ENCODE data around the gene KCNJ9.
"Not testable (repeated sequence)": the region's sequence is repeated elsewhere in the genome, so short reads cannot be mapped to it uniquely, and the experiment has no call there.

Gene KCNJ9

DNA sequence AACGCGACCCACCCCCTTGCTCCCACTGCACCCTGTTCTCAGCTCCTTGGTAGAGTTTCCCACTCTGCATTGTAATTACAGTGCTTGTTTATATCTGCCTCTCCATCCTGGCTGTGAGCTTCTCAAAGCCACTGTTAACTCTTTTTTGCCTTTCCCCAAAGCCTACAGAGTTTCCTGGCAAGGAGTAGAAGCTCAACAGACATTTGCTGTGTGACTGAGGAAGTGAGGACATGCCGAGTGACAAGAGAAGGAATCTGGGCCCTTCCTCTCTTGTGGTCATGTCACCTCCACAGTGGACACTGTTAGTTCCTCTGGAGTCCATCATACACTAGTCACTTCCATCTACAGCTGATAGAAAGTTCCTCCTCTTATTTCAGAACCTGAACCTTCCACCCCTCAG lies 23.1 kb downstream of the KCNJ9 start:
- DNase-seq: no peak

DNA sequence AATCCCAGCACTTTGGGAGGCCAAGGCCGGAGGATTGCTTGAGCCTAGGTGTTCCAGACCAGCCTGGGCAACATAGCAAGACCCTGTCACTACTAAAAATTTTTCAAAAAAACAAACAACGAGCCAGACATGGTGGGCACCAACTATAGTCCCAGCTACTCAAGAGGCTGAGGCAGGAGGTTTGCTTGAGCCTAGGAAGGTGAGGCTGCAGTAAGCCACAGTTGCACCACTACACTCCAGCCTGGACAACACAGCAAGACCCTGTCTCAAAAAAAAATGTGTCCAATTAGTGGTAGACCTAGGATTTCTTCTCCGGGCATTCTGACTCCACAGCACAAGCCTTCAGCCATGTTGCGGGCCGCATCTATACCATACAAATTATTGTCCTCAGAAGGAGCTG lies 23.8 kb downstream of the KCNJ9 start:
- no peak for DNase-seq

DNA sequence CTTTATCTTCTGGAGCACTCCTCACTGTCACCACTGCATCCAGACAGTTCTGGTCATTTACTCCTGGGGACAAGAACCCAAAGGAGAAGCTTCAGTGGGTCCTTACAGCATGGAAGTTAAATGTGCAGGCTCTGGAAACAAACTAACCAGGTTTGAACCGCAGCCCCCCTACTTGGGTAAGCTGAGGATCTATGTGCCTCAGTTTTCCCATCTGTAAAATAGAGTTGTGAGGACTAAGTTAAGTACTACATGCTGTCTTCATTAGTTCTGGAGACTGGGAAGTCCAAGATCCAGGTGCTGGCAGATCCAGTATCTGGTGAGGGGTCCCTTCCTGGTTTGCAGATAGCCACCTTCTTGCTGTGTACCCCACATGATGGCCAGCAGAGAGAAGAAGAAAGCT lies 26.2 kb downstream of the KCNJ9 start:
- DNase-seq: no peak

DNA sequence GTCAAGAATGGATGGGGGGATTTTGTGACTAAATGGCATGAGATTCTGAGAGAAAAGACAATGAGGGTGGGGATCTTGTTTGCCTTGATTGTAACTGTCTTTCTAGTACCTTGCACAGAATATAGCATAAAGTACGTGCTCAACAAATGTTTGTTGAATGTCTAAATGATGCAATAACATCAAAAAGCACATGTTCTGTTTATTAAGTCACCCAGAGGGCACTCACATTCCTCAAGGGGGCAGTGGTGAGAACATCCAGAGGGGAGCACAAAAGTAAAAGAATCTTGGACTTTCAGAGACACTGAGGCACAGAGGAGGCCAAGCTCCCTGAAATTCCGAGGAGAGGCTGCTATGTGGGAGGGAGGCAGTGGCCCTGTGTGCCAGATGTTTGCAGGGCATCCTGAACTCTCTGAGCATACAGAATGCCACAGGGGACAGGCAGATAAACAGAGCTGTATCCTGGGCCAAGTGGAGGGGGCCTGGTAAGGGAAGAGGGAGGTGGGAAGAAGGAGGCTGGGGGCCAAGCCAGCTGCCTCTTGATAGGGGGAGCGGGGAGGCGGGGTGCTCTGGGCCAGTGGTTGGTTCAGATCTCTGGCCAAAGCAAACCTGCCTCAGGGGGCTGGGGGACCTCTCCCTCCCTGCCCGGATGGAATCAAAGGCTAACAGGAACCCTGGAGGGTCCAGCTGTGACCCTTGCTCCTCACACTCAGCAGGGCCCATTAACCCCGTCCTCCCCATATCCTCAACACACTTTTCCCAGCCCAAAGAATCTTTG lies 27.7 kb downstream of the KCNJ9 start:
- DNase-seq: no peak

DNA sequence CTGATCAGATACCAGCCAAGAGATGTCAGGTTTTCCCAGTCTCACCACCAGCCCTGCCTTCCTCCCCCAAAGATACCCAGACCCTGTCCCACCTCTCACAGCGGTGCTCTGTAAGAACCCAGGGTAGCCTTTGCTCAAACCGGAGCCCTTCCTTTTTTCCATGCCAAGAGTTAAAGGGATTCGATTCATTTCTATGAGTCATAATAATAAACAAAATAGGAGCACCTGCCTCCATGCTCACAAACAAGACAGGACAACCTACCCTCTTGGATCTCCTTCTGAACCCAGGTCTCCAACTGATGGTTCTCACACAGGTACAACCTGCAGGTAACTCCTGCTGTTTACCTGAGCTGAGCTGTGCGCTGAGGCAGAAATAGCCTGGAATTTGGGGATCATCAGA lies 28.3 kb downstream of the KCNJ9 start:
- DNase-seq: no peak

DNA sequence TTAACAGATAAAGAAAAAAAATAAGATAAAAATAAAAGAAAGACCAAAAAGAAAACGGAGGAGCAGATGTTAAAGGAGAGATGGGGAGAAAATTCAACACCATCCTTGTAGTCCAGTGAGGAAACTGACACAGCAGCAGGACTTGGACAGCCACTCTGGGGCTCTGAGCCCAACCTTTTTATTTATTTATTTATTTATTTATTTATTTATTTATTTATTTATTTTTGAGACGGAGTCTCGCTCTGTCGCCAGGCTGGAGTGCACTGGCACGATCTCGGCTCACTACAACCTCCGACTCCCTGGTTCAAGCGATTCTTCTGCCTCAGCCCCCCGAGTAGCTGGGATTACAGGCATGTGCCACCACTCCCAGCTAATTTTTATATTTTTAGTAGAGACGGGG lies 30.1 kb downstream of the KCNJ9 start:
- DNase-seq: not testable (repeated sequence)

DNA sequence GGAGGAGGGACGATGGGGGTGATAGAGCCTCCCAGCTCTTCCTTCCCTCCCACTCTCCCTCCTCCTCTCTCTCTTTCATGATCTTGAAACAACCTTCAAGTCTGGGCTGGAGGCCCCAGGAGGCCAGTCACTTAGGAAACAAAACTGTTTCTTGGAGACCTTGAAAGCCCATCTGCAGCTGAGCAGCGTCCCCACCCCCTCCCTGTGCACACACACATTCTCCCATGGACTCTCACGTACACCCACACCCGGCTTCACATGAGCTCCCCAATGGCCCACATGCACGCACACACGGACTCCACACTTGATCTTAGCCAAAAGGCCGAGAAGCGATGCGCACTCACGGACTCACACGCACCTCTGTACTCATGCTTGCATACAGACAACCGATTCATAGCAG lies 31.0 kb downstream of the KCNJ9 start:
- no peak for DNase-seq

DNA sequence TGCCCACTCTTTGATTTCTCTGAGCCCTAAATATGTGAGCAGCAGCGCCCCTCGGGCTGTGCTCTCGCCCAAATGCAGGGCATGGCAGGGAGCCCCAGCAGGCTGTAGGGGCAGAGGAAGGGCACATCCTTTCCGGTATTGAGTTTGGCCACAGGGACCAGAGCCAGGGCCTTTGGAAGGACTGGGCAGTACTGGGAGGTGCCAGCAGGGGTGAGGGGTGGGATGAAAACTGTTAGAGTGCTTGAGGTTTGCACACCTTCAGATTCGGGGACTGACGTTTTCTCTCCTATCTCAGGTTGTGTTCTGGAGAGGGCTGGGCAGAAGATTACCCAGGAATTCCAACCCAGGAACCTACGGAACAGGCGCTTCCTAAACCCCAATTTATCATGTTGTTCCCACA lies 32.1 kb downstream of the KCNJ9 start:
- no peak for DNase-seq

DNA sequence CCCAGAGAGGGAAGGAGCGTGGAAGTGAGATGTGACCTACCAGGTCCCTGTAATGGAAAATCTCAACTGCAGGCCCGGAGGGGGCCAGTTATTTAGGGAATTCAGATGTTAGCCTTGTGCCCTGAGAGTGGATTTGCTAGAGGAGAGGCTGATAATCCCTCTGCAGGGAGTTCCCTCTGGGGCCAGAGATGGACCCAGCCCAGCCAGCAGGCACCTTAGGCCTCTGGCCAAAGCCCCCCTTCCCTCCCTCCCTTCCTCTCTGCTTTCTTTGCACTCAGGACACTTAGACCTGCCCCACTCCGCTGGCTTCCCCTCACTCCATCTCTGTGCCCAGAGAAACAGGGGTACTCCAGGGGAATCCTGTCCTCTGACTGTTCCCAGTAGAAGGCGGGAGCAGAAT lies 32.7 kb downstream of the KCNJ9 start:
- DNase-seq: no peak

DNA sequence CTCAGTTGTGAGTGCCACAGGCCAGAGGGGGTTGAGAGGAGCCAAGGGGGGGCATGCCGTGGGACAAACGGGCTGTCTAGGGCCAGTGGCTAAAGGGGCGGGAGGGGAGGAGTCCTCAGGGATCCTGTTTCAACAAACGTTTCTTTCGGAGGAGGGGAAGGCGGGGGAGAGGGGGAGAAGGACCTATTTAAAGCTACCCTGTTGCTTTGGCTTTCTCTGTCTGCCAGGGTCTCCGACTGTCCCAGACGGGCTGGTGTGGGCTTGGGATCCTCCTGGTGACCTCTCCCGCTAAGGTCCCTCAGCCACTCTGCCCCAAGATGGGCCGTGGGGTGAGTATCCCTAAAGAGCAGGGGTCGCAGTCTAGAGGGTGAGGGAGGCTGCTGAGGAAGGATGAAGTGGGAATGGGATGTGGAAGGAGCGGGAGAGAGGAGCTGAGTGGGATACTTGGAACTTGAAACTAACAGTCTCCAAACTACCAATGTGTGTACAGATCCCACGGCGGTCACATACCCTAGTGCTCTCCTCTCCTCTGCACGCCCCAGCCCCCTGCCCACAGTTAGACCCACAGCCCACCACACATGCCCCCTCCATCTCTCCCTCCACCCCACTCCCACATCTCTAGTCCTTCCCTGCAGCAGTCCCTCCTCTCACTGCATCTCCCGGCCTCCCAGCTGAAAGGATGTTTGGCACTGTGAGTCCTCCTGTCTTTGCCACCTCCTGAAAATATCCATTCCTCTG lies 34.4 kb downstream of the KCNJ9 start, which contains the start of gene ATP1A2:
Gene ATP1A2, plus strand, starts transcription at position 215 of the 738 bp plus-strand sequence. Its CDS starts 103 bp downstream, at position 318.
- DNase-seq: no peak

DNA sequence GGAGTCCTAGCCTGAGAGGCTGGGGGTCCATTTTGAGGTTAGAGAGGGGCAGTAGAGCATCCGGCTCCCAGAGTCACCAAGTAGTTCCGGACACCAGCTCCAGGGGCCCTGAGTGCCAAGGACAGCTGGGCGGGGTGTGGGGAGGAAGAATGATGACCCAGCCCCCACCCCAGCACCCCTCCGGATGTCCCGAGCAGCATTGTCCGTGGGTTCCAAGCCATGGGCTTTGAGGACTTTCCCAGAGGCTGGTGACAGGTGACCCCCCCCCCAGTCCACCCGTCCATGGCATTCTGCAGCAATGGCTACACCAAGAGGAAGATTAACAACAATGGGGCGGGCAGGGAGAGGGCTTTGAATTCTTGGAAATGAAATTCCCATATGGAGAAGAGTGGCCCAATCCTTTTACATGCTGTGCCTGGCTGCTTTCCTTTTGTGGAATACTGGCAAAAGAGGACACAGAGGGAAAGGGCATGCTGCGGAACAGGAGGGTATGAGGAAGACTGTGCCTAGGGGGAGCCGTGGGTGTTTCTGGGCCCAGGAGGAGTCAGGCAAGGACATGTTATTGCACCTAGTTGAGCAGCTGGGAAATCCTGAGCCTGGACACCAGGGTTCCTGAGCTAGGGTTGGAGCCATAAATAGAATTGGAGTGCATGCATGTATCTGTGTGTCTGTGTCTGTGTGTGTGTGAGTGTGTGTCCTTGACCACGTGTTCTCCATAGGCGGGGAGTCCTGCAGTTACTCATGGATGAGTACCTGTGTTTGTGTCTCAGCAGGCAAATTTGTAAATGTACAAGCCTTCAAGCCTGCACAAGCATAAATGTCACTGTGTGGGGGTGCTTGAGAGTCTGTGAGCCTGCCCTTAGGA lies 35.2 kb downstream of the KCNJ9 start:
- no peak for DNase-seq

DNA sequence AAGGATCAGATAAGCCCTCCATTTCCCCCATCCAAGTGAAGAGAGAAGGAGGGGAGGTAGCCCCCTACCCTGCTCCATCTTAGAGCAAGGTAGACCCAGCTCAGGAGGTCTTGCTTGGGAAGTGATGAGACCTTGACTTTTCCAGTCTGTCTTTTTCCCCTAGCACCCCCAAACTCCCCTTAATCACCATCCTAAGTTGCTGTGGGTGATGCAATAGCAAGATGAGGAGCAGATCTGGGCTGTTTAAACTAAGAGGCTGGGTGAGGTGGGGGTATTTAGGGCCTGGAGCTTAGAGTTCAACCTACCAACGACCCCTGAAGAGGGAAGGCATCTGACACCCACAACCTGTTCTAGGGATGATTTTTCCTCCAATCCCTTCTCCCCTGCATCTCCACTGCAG lies 36.0 kb downstream of the KCNJ9 start:
- DNase-seq: no peak

DNA sequence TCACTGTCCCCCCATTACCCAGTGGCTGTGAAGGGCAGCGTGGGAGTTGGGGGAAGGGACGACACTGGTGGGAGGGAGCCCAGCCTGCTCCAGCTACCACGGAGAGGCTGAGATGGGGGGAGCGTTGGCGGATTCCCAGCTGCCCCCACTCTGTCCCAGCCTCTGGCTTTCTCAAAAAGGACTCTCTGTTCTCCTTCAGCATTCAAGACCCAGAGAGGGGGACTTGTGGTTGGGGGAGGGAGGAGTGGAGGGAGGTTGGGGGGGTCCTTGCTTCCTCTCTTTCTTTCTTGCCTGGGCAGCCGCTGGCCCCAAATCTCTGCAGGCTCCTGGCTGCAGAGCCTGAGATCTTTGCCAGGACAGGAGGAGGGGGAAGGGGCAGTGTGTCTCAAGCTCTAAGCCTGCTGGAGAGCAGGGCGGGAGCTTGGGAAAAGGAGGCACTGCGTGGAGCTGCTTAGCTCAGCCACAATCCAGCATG lies 36.4 kb downstream of the KCNJ9 start:
- no peak for DNase-seq

DNA sequence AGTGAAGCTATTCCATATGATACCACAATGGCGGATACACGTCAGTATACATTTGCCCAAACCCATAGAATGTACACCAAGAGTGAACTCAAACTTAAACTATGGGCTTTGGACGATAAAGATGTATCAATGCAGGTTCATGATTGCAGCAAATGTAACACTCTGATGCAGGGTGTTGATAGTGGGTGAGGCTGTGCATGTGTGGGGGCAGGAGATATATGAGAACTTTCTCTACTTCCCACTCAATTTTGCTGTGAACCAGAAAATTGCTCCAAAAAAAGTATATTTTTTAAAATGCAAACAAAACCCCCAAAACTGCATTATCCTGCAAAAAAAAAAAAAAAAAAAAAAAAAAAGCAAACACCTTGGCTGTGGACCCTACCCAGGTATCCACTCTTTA lies 37.6 kb downstream of the KCNJ9 start:
- no peak for DNase-seq

DNA sequence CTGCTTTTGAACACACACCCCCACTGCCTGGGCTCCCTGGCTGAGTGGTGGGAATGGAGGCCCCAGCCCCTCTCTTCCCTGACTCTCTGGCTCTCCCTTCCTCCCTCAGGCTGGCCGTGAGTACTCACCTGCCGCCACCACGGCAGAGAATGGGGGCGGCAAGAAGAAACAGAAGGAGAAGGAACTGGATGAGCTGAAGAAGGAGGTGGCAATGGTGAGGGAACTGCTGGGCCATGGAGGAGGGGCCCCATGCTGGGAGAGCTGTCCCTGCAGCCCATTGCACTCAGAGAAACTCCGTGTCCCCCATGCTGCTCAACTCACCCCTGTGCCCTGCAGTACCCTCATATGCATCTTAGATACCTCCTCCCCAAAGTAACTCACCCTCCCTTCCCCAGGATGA lies 39.5 kb downstream of the KCNJ9 start:
- no peak for DNase-seq

DNA sequence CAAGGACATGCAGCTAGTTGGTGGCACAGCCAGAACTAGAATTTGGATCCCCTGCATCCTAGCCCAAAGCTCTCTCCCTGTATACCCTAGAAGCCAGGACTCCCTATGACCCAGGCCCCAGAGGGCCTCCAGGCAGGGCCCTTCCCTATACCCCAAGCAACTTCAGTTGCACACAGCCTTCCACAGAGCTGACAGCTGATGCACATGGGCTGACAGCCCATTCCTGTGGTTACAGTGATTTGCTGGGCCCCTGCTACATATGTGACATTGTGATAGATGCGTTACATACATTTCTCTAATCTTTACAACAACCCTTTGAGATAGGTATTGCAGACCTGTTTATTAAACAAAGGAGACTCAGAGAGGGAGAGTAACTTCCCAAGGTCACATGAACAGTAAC lies 40.0 kb downstream of the KCNJ9 start:
- DNase-seq: no peak

DNA sequence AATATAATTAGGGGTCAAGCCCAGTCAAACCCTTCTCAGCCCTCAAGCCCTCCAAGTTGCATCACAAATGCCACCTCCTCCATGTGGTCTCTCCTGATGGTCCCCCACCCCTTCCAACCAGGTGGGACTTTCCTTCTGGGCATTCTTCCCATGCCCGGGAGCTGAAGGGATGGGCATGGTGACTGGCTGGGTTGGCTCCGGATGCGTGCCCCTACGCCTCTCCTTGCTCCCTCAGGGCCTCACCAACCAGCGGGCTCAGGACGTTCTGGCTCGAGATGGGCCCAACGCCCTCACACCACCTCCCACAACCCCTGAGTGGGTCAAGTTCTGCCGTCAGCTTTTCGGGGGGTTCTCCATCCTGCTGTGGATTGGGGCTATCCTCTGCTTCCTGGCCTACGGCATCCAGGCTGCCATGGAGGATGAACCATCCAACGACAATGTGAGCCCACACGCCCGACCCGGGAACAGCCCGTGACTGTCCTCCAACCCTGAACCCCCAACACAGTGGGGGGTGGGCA lies 41.7 kb downstream of the KCNJ9 start:
- DNase-seq: no peak

DNA sequence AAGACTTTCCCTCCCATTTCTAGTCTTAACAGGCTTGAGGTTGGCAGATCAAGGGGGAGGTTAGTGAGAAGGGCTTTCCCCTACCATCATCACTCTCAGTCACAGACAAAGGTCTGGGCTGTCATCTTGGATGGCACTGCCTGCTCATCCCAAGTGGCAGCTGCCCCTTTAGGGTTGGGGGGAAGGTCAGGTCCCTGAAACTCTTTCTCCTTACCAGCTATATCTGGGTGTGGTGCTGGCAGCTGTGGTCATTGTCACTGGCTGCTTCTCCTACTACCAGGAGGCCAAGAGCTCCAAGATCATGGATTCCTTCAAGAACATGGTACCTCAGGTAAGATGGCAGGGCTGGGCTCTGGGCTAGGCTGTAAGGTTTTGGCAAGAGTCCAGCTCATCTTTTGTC lies 42.4 kb downstream of the KCNJ9 start:
- DNase-seq: no peak

DNA sequence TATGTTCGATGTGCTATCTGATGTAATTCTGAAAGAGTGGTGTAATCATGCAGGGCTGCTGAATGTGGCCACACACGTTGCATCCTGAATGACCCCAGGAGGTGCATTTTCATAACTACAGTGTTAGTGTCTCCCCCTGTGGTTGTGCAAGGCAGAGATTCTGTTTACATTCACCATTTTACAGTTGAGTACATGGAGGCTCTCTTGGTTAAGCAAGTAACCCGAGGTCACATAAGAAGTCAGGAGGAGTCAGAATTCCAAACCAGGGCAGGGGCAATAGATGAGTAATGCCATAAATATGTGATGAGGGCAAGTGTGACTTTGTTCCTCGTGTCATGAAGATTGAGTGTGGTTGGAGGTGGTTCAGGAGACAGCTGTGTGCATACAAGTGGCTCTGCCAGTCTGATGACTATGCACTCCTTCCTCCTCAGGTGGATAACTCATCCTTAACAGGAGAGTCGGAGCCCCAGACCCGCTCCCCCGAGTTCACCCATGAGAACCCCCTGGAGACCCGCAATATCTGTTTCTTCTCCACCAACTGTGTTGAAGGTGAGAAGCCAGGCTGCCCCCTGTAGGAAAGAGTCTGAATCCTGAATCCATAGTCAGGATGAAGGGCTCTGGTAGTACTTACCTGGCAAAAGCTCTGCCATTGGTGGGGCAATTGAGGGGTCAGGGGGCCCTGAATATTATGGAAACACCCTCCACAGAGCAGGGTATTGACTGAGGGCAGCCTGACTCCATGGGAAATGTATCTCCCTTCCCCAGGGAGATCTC lies 43.6 kb downstream of the KCNJ9 start:
- no peak for DNase-seq

DNA sequence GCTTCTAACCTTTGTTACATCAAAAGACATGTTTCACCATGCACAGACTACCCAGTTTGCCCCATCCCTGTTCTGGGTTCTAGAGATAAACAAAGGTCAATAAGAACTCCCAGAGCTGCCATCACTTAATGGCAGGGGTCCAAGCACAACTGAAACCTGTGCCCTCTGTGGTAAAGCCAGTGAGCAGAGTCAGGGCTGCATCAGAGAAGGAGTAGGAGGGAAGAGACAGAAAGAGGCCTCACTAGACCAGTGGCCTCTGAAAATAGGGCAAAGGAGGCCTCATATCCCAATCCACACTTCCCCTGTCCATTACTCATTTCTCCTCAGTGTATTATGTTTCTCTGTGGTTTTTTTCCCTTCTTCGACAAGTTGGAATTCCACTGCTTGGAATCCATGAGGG lies 44.4 kb downstream of the KCNJ9 start:
- DNase-seq: no peak

DNA sequence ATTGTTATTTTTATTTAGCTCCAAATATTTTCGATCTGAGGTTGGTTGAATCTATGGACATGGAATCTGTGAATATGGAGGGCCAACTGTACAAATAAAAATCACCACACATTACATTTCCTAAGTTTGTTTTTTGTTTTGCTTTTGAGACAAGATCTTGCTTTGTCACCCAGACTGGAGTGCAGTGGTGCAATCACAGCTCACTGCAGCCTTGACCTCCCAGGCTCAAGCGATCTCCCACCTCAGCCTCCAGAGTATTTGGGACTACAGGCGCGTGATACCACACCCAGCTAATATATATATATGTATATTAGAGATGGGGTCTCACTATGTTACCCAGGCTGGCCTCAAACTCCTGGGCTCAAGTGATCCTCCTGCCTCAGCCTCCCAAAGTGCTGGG lies 45.0 kb downstream of the KCNJ9 start:
- DNase-seq: not testable (repeated sequence)

DNA sequence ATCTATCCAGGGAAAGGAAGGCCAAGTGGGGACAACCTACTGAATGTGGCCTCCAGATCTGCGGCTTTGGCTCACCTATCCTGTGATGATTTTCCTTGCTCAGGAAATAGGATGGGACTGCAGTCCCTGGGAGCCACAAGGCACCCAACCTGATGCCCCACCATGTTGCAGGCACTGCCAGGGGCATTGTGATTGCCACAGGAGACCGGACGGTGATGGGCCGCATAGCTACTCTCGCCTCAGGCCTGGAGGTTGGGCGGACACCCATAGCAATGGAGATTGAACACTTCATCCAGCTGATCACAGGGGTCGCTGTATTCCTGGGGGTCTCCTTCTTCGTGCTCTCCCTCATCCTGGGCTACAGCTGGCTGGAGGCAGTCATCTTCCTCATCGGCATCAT lies 46.0 kb downstream of the KCNJ9 start:
- no peak for DNase-seq

Data from activated effector memory CD4-positive, alpha-beta T cell treated with anti-CD3 and anti-CD28 coated beads, Interleukin-2, amount 50 U/mL, for 16 hours (primary cell).